Measurements from ENCODE around the gene S100PBP.
"Not testable (repeated sequence)": the region's sequence is repeated elsewhere in the genome, so short reads cannot be mapped to it uniquely, and the experiment has no call there.

S100PBP gene

DNA sequence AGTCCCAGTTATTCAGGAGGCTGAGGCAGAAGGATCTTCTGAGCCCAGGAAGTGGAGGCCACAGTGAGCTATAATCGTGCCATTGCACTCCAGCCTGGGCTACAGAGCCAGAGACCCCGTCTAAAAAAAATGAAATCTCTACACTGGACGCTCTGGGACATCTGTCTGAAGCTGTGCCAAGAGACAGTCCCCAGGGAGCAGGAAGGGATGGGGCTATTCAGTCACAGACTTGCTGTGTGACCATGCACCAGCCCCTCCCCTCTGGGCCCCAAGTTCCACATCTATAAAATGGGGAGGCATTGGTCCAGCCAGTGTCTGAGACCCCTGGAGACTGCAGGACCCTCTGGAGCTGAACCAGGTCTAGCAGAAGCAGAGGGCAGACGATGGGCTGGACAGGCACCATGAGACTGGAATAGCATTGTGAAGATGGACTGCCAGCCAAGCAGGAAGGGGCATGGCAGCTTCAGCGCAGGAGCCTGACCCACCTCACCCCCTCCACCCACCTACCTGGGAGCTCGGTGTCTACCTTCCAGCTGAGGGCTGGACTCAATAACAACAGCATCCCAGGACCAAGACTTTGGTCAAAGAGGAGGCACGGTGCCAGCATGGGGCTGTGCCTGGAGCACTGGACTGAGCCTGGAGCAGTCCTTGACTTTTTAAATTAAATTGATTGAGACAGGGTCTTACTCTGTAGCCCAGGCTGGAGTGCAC lies 82.3 kb downstream of the S100PBP start:
- Histone ChIP-seq H3K4me1 (ENCODE audit: control insufficient read depth, insufficient read depth, low read length) (no peaks in the 10 kb centered on the region), H3K27me3 (replicated peaks; ENCODE audit: control insufficient read depth, insufficient read depth, low read length) (no peaks in the 10 kb centered on the region), H3K9me3 (ENCODE audit: control insufficient read depth, low read length) (no peaks in the 10 kb centered on the region), H3K9ac (ENCODE audit: low read length) (no peak overlapping the region), H3K36me3 (ENCODE audit: control insufficient read depth, insufficient read depth, low read length, severe bottlenecking) (no peaks in the 10 kb centered on the region), H3K4me3 (ENCODE audit: low read length) (no peak overlapping the region)
- no peak for DNase-seq (ENCODE audit: low read depth)

DNA sequence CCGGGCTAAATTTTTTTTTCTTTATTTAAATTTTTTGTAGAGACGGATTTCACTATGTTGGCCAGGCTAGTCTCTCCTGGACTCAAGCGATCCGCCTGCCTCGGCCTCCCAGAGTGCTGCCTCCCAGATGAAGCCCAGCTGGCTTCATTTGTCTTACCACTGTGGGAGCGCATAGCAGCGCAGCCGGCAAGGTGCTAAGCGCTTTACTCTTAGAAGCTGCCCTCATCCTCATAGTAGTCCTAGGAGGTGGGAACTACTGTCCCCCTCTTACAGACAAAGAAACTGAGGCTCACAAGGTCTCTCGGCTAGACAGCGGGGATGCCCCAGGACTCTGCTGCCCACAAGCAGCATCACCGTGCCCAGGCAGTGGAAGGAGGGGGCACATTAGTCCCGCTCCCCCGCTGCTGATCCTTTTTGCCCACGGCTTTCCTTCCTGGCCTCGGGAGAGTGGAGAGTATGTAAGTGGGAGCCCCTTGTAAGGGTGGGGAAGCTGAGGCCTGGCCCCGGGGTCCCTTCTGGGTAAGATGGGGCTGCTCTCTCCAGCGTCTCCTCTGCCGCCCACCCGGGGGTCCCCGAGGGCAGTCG lies 83.0 kb downstream of the S100PBP start:
- Histone ChIP-seq H3K27me3 (replicated peaks; ENCODE audit: control insufficient read depth, insufficient read depth, low read length) (no peaks in the 10 kb centered on the region), H3K4me3 (ENCODE audit: low read length) (peak overlapping the region; percentile 76), H3K9me3 (ENCODE audit: control insufficient read depth, low read length) (no peaks in the 10 kb centered on the region), H3K36me3 (ENCODE audit: control insufficient read depth, insufficient read depth, low read length, severe bottlenecking) (no peaks in the 10 kb centered on the region), H3K4me1 (ENCODE audit: control insufficient read depth, insufficient read depth, low read length) (no peaks in the 10 kb centered on the region), H3K9ac (ENCODE audit: low read length) (peak overlapping the region; percentile 68)
- DNase-seq (ENCODE audit: low read depth) = peak; percentile 11

DNA sequence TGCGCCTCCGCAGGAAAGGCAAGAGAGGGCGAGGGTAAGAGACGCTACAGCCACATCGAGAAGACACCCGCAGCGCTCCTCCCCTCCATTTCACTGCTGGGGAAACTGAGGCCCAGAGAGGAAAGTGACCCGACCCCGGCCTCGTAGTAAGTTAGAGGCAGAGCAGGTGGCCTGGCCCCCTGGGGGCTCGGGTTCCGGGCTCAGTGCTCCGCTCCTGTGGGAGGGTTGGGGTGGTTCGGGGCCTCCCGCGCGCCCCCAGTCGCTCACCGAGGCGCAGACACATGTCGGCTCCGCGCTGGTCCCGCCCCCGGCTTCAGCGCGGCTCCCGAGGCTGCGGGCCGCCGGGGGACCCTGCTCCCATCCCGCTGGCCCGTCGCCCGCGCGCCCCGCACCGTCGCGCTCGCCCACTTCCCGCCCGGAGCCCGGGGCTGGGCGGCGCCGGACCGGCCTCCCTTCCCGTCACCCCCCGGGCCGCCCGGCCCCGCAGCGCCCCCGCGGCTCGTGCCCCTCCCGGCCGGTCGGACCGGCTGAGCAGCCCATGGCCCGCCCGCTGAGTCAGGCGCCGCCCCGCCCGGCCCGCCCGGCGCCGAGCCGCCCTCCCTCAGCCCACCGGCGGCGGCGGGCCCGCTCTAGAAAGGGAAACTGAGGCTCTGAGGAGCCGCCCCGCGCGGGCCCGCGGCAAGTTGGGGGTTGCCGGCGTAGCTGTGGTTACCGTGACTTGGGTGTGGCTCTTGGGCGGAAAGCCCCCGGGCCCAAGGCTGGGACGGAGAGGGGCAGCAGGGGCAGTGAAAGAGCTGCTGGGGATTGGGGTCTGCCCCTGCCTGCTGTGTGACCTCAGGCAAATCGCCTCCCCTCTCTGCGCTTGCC lies 83.7 kb downstream of the S100PBP start, which contains the start of gene TMEM54:
TSS of gene TMEM54 (minus strand) at position 434 of the 867 bp plus-strand sequence. CDS start at position 283, 151 bp downstream.
- Histone ChIP-seq H3K4me3 (ENCODE audit: low read length) (peak within 1 kb of the TSS; percentile 76), H3K9me3 (ENCODE audit: control insufficient read depth, low read length) (no peaks in the 10 kb centered on the region), H3K9ac (ENCODE audit: low read length) (peak within 1 kb of the TSS; percentile 78), H3K36me3 (ENCODE audit: control insufficient read depth, insufficient read depth, low read length, severe bottlenecking) (no peaks in the 10 kb centered on the region), H3K27me3 (replicated peaks; ENCODE audit: control insufficient read depth, insufficient read depth, low read length) (no peaks in the 10 kb centered on the region), H3K4me1 (ENCODE audit: control insufficient read depth, insufficient read depth, low read length) (no peaks in the 10 kb centered on the region)
- DNase-seq (ENCODE audit: low read depth) = peak; percentile 83

- H3K4me3 ChIP-seq (ENCODE audit: low read length) = peak overlapping the region; percentile 76
- no peak for DNase-seq (ENCODE audit: low read depth)
- H3K9me3 ChIP-seq (ENCODE audit: control insufficient read depth, low read length) = no peaks in the 10 kb centered on the region
- H3K27me3 ChIP-seq (replicated peaks; ENCODE audit: control insufficient read depth, insufficient read depth, low read length) = no peaks in the 10 kb centered on the region
- no peaks in the 10 kb centered on the region for H3K4me1 ChIP-seq (ENCODE audit: control insufficient read depth, insufficient read depth, low read length)
- H3K9ac ChIP-seq (ENCODE audit: low read length) = peak overlapping the region; percentile 78
- H3K36me3 ChIP-seq (ENCODE audit: control insufficient read depth, insufficient read depth, low read length, severe bottlenecking) = no peaks in the 10 kb centered on the region
These were observed 84.5 kb downstream of the S100PBP start for GRCh38 chr1:32901823-32902534.

GRCh38 chr1:32902535-32902920 lies 85.1 kb downstream of the S100PBP start:
- no peaks in the 10 kb centered on the region for H3K9me3 ChIP-seq (ENCODE audit: control insufficient read depth, low read length)
- no peaks in the 10 kb centered on the region for H3K36me3 ChIP-seq (ENCODE audit: control insufficient read depth, insufficient read depth, low read length, severe bottlenecking)
- no peaks in the 10 kb centered on the region for H3K27me3 ChIP-seq (replicated peaks; ENCODE audit: control insufficient read depth, insufficient read depth, low read length)
- H3K4me1 ChIP-seq (ENCODE audit: control insufficient read depth, insufficient read depth, low read length) = no peaks in the 10 kb centered on the region
- DNase-seq (ENCODE audit: low read depth) = no peak
- no peak overlapping the region for H3K9ac ChIP-seq (ENCODE audit: low read length)
- no peak overlapping the region for H3K4me3 ChIP-seq (ENCODE audit: low read length)

DNA sequence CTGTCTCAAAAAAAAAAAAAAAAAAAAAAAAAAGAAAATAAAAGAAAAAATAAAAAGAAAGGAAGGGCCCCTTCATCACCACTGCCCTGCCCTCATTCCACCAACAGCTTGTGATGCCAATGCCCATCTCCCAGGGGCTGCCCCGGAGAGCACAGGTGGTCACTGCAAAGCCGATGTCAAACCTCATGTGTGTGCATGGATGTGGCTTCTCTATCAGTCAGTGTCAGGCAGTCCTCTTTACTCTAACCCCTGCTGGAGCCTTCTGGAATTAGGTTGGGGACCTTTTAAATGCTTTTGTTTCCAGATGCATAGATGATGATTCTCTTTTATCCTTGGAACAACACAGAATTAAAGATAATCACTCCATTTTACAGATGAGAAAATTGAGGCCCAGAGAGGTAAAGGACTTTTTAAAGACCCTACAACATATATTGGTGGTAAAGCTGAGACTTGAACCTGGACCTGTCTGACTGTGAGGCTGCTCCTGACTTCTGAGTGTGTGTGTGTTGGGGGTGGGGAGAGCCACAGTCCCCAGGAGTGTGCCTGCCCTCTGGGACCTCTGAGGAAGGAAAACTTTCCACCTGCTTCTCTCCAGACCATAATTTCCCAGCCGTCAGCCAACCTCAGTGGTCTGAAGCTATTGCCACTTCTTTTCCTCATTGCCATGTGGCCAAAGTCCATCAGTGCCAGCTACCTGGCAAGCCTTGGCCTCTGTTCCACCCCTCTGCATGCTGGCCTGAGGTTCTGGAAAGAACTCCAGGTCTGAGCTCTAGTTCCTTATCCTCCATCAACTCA lies 86.7 kb downstream of the S100PBP start:
- H3K9me3 ChIP-seq (ENCODE audit: control insufficient read depth, low read length) = no peaks in the 10 kb centered on the region

GRCh38 chr1:32904797-32905196 lies 87.3 kb downstream of the S100PBP start:
- Histone ChIP-seq H3K9me3 (ENCODE audit: control insufficient read depth, low read length) (no peaks in the 10 kb centered on the region), H3K27me3 (replicated peaks; ENCODE audit: control insufficient read depth, insufficient read depth, low read length) (no peaks in the 10 kb centered on the region), H3K4me3 (ENCODE audit: low read length) (no peak overlapping the region), H3K36me3 (ENCODE audit: control insufficient read depth, insufficient read depth, low read length, severe bottlenecking) (no peaks in the 10 kb centered on the region), H3K9ac (ENCODE audit: low read length) (no peak overlapping the region), H3K4me1 (ENCODE audit: control insufficient read depth, insufficient read depth, low read length) (no peaks in the 10 kb centered on the region)
- no peak for DNase-seq (ENCODE audit: low read depth)

More for the DNA sequence above, 86.7 kb downstream of the S100PBP start:
- no peak for DNase-seq (ENCODE audit: low read depth)
- no peak overlapping the region for H3K4me3 ChIP-seq (ENCODE audit: low read length)
- no peaks in the 10 kb centered on the region for H3K4me1 ChIP-seq (ENCODE audit: control insufficient read depth, insufficient read depth, low read length)
- H3K9ac ChIP-seq (ENCODE audit: low read length) = no peak overlapping the region
- H3K27me3 ChIP-seq (replicated peaks; ENCODE audit: control insufficient read depth, insufficient read depth, low read length) = no peaks in the 10 kb centered on the region
- H3K36me3 ChIP-seq (ENCODE audit: control insufficient read depth, insufficient read depth, low read length, severe bottlenecking) = no peaks in the 10 kb centered on the region

- not testable (repeated sequence) for H3K36me3 ChIP-seq (ENCODE audit: control insufficient read depth, insufficient read depth, low read length, severe bottlenecking); H3K27me3 ChIP-seq (replicated peaks; ENCODE audit: control insufficient read depth, insufficient read depth, low read length); H3K9ac ChIP-seq (ENCODE audit: low read length); H3K4me1 ChIP-seq (ENCODE audit: control insufficient read depth, insufficient read depth, low read length); DNase-seq (ENCODE audit: low read depth); H3K9me3 ChIP-seq (ENCODE audit: control insufficient read depth, low read length); H3K4me3 ChIP-seq (ENCODE audit: low read length)
These were observed 88.1 kb downstream of the S100PBP start for GRCh38 chr1:32905588-32905987.

DNA sequence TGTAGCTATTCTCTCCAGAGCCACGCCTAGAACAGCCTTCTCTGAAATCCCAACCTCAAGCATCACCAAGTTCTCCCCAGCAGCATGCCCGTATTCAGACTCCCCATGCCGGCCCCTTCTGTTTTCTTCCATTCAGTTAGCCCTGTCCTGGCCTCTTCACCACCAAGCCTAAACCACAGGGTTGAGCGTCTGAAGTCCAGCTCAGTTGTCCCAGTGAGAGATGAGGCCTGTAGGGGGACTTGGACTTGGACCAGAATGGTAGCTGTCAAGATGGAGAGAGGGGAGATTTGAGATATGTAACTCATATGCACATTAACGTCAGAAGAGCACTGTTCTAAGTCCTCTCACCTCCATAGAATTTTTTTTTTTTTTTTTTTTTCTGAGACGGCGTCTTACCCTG lies 89.2 kb downstream of the S100PBP start:
- H3K4me1 ChIP-seq (ENCODE audit: control insufficient read depth, insufficient read depth, low read length) = no peaks in the 10 kb centered on the region
- DNase-seq (ENCODE audit: low read depth) = no peak
- H3K36me3 ChIP-seq (ENCODE audit: control insufficient read depth, insufficient read depth, low read length, severe bottlenecking) = no peaks in the 10 kb centered on the region
- H3K9ac ChIP-seq (ENCODE audit: low read length) = no peak overlapping the region
- no peaks in the 10 kb centered on the region for H3K27me3 ChIP-seq (replicated peaks; ENCODE audit: control insufficient read depth, insufficient read depth, low read length)
- no peak overlapping the region for H3K4me3 ChIP-seq (ENCODE audit: low read length)
- H3K9me3 ChIP-seq (ENCODE audit: control insufficient read depth, low read length) = peaks cover 4% of the 10 kb centered on the region

- no peaks in the 10 kb centered on the region for H3K36me3 ChIP-seq (ENCODE audit: control insufficient read depth, insufficient read depth, low read length, severe bottlenecking)
- H3K27me3 ChIP-seq (replicated peaks; ENCODE audit: control insufficient read depth, insufficient read depth, low read length) = no peaks in the 10 kb centered on the region
- H3K9ac ChIP-seq (ENCODE audit: low read length) = no peak overlapping the region
- no peak for DNase-seq (ENCODE audit: low read depth)
- no peaks in the 10 kb centered on the region for H3K4me1 ChIP-seq (ENCODE audit: control insufficient read depth, insufficient read depth, low read length)
- H3K4me3 ChIP-seq (ENCODE audit: low read length) = no peak overlapping the region
- H3K9me3 ChIP-seq (ENCODE audit: control insufficient read depth, low read length) = peaks cover 4% of the 10 kb centered on the region
These were observed 90.0 kb downstream of the S100PBP start for GRCh38 chr1:32907435-32907834.

All from adipocyte (in vitro differentiated cells).